Measurements from ENCODE around the gene EPS8L3. TPM values are rescaled to one million over a fixed set of nuclear protein-coding genes. Genes with fewer than 3 reads are reported as not detected.
A peak's percentile ranks its signal among the peaks of the same experiment; 100 is the strongest.
"Not testable (repeated sequence)": the region's sequence is repeated elsewhere in the genome, so short reads cannot be mapped to it uniquely, and the experiment has no call there.

EPS8L3 gene
- not detected for polyA plus RNA-seq (2013, experiment 1 of 2; ENCODE audit: insufficient read length)
- not detected for polyA plus RNA-seq (2013, experiment 2 of 2; ENCODE audit: insufficient read length)

GRCh38 chr1:109763646-109764415 lies at the start of gene EPS8L3:
TSS of gene EPS8L3 (minus strand) at chr1:109763923. CDS start at chr1:109761749, 2,174 bp downstream.
- no peak for DNase-seq

GRCh38 chr1:109812691-109813393 lies 49.1 kb upstream of the EPS8L3 start:
- no peak for DNase-seq

GRCh38 chr1:109808703-109809102 lies 45.0 kb upstream of the EPS8L3 start:
- no peak for DNase-seq

- peak; percentile 66 for DNase-seq
Observed at GRCh38 chr1:109807822-109808680, 44.3 kb upstream of the EPS8L3 start.

GRCh38 chr1:109807402-109807801 lies 43.7 kb upstream of the EPS8L3 start:
- DNase-seq: no peak

GRCh38 chr1:109806733-109807400 lies 43.1 kb upstream of the EPS8L3 start:
- no peak for DNase-seq

GRCh38 chr1:109805486-109806165 lies 41.9 kb upstream of the EPS8L3 start:
- DNase-seq: no peak

- DNase-seq: no peak
Observed at GRCh38 chr1:109804660-109805059, 40.9 kb upstream of the EPS8L3 start.

- no peak for DNase-seq
Observed at GRCh38 chr1:109803901-109804331, 40.2 kb upstream of the EPS8L3 start.

GRCh38 chr1:109802901-109803561 lies 39.3 kb upstream of the EPS8L3 start:
- no peak for DNase-seq

GRCh38 chr1:109802136-109802900 lies 38.6 kb upstream of the EPS8L3 start:
- DNase-seq: no peak

GRCh38 chr1:109801791-109802135 lies 38.0 kb upstream of the EPS8L3 start:
- DNase-seq: no peak

GRCh38 chr1:109800291-109800690 lies 36.6 kb upstream of the EPS8L3 start:
- no peak for DNase-seq

- DNase-seq: peak; percentile 67
Observed at GRCh38 chr1:109799445-109799844, 35.7 kb upstream of the EPS8L3 start.

GRCh38 chr1:109797303-109797595 lies 33.5 kb upstream of the EPS8L3 start:
- not testable (repeated sequence) for DNase-seq

- DNase-seq: no peak
Observed at GRCh38 chr1:109796484-109797302, 33.0 kb upstream of the EPS8L3 start.

- DNase-seq: no peak
Observed at GRCh38 chr1:109794319-109795132, 30.8 kb upstream of the EPS8L3 start.

- peak; percentile 92 for DNase-seq
Observed at GRCh38 chr1:109793486-109794318, 30.0 kb upstream of the EPS8L3 start.
